NCI-H187 treated with DMSO at 0.1 percent for 48 hours (cell line): ENCODE data around the gene COL12A1.

Experiments
- DNase-seq: peaks from one replicate; lab custom pipeline; 2025; lab: John Stamatoyannopoulos, UW

COL12A1 gene

DNA sequence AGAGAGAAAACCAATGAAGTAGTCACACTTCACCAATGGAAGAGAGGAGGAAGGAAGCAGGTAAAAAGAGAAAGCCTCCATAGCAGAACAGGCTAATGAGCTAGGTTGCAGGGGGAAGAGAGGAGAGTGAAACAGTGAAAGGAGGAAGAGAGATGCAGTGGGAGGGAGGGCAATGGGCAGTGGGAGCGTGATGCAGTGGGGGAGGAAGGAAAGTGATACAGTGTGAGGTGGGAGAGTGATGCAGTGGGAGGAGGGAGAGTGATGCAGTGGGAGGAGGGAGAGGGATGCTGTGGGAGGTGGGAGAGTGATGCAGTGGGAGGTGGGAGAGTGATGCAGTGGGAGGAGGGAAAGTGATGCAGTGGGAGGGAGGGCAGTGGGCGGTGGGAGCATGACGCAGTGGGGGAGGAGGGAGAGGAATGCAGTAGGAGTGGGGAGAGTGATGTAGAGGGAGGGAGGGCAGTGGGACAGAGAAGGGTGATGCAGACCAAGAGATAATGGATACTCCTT, 29.7 kb downstream of the COL12A1 start:
- no peak for DNase-seq

DNA sequence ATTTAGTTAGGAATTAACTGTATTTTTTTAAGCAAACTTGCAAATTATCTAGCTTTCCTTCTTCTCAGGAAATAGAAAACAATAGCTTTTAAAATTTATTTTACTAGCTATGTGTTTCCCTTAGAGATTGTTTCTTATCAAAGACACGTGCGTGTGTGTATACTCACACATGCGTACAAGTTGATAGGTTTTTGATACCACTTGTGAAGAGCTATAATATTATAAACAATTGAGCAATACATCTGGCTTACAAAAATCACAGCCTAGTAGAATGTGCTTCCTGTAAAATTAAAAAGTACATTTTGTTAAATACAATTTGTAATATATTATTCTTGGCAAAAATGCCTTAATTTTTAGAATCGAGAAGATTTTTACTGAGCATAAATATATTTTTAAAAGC, 33.9 kb downstream of the COL12A1 start:
- DNase-seq: no peak

DNA sequence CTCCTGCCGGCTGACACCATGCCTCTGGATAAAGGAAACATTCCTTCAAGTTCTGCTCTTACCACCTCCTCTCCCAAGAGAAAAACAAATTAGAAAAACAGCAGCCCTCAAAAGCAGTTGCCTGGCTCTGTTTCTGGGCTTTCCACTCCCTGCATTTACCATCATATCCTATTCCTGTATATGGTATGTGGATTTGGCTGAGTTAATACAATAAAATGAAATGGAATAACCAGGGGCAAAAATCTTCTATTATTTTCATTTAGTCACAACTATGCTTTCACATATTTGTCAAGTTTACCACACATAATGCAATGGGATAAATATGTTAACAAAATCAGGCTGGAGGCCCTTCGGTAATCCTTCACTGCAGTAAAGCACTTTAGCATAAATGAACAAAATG, 34.3 kb downstream of the COL12A1 start:
- DNase-seq: no peak

DNA sequence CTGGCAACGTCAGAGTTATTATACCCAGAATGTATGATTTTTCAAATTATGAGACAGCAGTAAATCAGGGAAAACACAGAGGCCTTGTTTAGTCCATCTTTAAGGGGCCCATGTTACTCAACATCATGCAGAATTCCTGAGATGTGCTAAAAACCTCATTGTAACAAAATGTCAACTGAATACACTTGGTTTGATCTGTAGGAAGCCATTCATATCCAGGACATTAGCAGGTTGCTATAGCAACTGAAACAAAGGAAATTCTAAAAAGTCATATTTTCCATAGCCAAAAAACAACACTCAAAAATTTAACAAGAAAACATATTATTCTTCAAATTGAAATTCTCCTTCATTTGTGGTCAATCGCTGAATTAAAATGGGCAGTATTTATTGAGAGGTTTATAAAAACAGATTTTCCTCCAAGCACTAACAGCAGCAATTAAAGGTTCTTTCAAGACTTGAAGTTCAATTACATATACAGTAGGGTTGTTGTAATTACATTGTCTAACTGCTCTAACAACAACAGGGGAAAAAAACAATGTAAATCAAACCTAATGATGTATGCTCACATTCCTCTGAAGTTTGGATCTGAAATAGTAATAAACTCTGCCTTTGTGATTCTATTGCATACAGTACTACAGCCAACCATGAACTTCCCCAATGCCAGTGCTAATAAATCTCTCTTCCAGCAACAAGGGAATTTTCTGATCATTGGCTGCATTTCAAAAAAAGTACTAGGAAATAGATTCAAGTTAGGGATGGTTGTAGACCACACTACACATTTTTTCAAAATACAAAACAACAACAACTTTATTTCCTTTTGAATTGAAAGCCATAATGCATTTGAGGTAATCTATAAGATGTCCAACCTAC, 34.9 kb downstream of the COL12A1 start:
- no peak for DNase-seq

DNA sequence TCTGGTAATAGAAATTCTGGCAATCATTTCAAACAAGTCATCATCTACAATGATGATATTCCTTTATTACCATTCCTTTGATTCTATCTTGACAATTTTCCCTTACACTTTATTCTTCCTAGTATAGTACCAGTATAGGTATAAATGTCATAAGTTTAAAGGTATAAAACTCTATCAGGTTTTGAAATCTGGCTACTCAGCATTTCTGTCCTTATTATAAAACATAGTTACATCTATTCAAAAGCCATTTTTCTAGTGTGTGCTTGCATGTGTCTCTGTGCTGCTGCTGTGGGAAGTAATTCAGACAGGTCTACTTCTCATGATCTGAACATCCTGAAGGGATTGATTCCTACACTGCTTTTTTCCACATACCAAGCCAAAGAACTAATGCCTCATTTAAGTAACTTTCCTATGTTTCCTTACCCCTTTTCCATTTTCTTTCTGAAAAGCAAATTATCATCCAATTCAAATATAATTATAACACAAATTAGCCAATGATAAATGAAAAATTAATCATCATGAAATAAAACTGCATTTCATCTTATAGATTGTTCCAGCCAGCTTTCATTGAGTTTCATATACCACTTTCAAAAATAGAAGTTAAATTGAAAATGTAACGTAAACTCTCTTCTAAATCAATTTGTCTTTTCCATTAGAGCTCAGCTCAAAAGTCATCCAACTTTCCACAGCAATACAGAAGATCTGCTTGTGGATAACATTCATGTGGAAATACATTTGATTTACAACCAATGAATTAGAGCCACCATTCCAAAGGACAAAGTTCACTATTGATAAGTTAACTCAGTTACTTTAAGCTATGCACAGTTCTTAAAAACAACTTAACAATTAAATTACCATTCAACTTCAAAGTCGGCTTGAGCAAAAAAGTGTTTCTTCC, 35.9 kb downstream of the COL12A1 start:
- DNase-seq: no peak

DNA sequence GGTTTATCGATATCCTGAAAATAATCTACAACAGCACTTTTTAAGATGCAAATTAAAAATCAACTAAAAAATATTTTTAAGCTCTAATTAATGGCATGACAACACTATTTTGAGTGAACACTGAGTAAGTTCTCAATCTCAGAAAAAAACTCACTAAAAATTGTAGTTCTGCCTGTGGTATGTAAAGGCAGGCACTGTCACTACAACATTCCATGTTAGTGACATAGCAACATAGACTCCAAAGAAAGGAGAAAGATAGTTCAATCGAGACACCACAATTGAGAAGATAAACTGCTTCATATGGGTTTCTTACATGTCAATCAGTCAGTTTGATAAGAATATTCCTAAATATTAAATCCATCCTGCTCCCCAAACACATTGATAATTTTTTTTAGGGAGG, 38.0 kb downstream of the COL12A1 start:
- no peak for DNase-seq

DNA sequence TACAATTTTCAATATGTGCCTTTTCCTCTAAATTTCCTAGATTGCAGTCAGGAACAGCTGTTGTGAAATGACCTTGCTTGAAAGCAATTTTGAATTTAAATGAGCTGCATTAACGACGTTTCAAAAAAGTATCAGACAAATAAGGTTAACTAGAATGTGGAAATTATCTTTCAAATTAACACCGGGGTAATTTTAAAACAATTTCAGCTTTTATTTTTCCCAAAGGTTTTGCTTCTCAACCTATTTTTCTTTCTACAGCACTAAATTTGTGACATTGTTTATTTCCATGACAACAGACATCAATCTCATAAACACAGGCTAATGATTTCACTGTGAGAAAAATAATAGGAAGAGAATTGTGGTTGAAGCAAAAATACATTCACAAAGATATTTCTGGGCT, 38.5 kb downstream of the COL12A1 start:
- no peak for DNase-seq

DNA sequence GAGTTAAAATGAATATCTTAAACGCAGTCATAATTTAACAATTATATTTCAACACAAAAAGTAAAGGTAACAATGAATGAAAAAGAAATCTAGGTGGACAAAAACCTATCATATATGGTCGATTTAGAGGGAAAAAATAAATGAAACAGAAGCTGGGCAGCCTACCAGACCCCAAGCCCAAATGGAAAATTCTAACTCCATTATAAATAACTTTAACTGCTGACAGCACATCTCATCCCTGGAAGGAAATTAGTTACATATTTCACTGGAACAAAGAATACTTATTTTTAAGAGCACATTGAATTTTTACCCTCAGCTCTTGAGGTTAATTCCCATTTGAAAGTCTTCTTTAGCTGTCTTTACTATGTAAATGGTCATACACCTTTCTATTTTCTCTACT, 39.1 kb downstream of the COL12A1 start:
- DNase-seq: no peak

DNA sequence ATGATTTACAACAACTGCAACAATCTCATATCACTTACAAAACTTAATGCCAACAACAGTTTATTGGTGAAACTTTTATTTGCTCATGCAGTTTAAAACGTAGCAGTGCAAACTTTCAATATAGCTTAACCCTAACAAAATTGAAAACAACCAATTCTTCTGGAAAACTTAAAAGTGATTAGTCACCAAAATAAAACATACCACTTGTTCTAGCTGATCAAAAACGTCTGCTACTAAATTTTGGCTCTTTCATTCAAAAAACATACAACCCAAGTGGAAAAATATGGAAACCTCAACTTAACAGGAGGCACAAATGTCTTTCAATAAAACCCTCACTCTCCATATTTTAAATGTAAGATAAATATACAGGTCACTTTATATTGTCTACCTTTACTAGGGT, 39.6 kb downstream of the COL12A1 start:
- DNase-seq: no peak

DNA sequence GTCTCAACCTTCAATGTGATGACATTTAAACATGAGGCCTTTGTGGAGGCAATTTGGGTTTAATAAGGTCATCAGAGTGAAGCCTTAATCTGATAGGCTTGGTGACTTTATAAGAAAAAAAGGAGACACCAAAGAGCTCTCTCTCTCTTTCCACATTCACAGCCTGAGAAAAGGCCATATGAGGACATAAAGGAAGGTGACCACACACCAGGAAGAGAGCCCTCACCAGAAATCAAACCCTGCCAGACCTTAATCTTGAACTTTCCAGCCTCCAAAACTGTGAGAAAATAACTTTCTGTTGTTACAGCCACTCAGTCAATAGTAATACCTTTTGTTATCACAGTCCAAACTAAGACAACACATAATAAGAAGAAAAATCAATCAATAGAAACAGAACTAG, 47.7 kb downstream of the COL12A1 start:
- DNase-seq: no peak

DNA sequence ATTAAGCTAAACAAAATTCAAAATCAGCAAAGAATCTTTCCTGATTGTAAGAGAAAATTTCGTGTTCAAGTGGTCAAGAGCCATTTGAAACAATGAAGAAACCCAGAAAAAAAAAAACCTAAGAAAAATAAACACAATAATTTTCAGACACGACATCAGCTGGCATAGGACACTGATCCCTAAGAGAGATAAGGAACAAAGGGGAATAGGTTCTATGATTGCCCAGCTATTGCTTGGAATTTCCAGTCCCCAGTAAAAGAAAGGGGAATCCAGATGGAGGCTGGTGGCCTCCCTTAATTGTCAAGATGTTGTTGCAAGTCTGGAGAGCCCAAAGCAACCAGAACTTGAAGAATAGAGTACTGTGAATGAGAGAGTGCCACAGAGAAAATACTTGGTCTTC, 48.5 kb downstream of the COL12A1 start:
- no peak for DNase-seq

DNA sequence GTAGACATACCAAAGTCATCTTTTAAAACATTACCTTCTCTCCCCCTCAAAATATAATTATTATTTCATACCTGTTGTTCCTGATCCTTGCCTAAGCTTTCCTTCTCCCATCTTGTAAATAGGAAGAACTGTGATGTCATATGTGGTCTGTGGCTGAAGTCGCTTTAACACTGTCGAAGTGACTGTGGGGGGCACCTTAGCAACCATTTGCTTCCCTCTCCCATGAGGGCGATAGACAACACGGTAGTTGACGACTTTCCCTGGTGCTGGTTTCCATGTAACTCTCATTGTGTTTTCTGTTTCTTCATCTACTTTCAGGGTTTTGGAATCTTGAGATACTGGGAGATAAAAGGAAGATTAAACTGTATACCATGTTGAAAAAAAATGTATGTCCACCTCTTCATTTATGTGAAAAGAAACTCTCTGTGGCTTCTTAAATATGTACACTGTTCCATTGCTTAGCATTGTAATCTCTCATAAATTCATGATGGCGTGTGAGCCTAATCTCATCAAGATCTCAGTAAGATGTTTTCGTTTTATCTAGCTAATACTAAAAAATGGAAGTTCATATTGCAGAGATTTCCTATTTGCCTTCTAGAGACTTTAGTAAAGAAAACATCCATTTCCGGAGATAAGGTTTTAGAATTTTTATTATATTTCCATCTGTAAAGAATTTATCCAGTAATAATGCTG, 49.5 kb downstream of the COL12A1 start:
- DNase-seq: no peak

DNA sequence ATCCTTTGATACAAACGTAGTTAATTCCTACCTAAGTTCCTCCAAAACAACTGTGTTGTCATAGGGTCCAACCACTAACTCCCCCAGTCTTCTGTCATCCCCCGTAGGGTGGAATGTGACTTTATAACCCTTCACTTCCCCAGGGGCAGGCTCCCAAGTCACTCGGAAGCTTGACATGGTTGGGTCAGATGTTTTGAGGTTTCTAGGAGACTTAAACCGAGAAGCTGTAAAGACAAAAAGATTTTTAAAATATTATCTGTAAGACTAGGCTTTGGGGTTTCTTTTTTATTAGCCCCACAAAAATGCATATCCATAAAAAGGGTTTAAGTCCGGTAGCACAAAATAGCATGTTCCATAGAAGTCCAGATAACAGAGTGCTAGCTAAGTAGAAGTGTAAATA, 50.2 kb downstream of the COL12A1 start:
- no peak for DNase-seq

DNA sequence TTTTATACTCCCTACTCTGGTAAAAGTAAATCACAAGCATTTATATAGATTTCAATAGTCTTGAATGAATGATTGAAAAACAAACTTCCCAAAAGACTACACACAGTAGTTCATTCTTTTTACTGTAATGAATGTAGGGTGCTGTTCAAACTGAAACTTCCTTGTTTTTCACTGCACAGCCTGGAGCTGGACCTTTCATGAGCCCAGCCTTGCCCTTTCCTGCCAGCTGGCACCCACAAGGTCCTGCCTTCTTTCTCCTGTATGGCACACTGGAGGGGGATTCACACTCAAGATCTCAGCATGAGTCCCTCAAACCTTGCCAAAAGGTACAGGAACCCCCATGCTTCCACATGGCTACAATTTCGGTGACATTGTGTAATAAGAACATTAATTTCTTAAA, 50.9 kb downstream of the COL12A1 start:
- no peak for DNase-seq

DNA sequence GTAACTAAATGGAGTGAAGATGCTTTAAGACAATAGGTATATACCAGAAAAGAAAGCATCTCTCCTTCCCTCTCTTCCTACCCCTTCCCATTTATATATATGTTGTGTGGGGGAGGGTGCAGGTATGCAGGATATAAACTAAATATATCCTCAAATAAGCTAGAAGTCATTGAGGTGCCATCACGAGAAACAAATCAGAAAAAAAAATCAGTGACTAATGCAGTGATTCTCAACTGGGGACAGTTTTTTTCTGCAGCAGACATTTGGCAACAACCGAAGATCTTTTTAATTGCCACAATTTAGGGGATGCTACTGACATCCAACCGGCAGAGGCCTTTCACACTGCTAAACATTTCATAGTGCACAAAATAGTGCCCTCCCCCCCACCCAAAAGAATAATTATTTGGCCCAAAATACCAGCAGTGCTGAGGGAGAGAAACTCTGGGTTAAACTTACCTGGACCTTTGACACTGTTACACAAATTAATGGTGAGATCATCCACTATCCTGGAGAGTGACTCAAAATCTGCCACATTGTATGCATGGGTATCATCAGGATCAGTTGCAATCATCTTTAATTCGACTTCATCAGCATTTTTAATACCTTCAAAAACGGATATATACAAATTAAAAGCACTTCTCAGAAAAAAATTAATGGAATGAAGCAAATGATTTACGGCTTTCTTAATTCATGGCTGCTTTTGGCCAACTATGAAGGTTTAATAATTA, 55.0 kb downstream of the COL12A1 start:
- DNase-seq: no peak

DNA sequence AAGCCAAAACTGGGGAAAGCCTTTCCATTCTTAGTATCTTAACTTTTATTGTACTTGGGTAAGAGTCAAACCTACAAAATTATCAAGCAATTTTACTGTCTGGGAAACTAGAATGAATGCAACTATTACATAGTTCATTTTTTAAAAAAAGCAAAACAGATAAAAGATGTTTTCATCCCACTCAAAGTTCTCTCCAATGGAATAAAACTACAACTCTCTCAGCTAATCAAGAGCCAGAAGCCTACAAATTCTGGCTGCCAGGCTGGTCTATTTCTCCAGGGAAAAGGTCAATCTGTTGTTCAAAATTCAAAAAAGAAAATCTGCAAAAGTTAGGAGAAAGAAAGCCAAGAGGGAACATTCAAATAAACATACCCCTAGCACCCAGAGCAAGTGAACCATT, 56.2 kb downstream of the COL12A1 start:
- DNase-seq: no peak

DNA sequence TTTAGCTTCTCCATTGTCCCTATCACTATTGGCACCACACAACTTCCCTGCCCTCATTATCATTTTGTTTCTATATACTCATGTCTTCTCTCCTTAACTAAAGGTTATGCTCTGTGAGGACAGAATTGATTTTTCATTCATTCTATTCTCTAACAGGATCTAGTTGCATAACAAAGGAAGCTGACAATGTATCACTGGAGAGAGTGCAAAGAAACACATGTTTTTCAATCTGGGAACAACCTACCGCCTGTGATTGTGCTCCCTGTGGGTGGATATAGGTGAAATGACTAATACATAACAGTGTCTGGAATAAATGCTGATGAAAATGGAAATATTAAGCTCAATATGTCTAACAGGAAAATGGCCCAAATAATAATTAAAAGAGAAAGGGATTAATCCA, 56.6 kb downstream of the COL12A1 start:
- no peak for DNase-seq

DNA sequence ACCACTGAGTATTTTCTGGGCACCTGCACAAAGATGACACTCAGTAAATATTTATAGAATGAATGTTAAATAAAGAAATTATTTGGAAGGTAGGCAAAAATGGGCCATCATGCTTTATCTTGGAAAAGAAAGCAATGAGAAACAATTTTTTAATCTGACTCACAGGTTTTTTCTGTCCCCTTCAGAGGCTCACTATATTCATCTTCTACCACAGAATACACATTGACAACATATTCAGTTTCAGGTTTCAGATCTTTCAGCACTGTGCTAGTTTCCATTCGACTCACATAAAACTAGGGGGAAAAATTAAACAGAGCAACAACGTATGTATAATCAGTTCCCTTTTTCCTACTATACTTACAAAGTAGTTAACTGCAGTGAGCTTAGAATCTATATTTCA, 58.3 kb downstream of the COL12A1 start:
- no peak for DNase-seq

DNA sequence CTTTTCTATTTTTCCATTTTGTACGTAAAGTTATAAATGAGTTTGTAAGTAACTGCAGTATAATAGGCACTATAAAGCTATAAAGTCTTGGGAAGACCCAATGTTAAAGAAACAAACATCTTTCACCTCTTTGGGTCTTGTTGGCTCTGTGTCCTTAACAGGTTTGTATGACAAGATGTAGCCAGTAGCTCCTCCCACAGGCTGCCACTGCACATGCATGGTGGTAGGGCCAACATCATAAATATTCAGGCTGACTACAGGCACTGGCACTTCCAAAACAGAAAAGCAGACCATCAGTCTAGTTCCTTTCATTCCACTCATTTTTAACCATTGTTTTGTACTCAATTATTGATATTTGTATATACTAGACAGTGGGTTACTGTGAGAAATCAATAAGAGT, 59.9 kb downstream of the COL12A1 start:
- no peak for DNase-seq

DNA sequence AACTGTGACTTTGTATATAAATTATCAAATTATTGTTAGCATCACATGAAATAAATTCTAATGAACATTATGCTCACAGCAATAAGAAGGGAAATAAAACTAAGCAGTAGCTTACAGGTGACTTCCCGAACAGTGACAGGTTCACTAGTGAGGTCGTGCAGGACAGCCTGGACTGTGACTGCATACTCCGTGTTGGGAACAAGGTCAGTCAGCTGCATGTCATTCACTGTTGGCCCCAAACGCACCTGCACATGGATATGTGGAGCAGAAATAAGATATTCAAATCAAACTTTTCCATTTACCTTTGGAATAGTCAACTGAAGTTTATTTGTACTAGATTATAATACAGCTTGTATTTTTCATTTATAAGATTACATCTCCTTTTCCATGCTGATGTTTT, 60.6 kb downstream of the COL12A1 start:
- no peak for DNase-seq

DNA sequence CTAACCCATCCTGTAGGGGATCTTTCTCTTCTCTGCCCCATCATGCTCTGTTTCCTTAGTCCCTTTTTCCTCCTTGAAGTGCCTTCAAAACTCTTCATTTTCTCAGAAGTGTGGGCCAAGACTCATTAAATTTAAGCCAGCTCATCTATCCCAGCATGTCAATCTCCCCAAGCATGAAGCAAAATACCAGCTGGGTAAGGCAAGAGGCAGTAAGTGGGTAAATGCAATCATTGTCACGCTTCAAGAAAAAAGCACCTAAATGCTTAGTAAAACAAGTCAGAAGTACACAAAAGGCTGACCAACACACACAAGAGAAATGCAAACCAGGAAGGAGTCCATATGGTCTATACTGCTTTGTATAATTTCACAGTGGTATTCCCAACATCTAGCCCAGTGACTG, 61.5 kb downstream of the COL12A1 start:
- DNase-seq: no peak

DNA sequence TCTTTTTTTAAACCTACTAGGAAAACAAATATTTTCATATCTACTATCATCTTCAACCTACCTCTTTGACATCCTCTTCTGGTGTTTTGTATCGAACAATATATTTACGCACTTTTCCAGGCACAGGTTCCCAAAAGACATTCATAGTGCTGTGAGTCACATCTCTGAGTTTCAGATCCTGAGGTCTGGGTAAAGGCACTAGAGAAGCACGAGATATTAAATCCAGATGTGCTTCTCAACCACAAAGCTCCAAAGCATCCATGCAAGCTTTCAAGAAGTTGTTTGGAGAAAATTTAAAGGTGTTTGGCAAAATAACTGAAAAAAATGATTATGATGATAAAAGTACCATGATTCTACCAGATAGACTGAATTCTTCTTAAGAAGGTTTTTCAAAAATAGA, 62.7 kb downstream of the COL12A1 start:
- no peak for DNase-seq
